Activated CD8-positive, alpha-beta T cell treated with anti-CD3 and anti-CD28 coated beads, Interleukin-2, amount 10 ng/mL, durations not matched to agents 7 days and 5 days (primary cell): ENCODE data around the gene PDLIM4. TPM values are rescaled to one million over a fixed set of nuclear protein-coding genes. Genes with fewer than 3 reads are reported as not detected.

Experiments
- ATAC-seq: fragments of 150-1000 bp; cut with Tn5 transposase; one replicate; pipeline ENCODE4 v1.10.0; 2021; ENCODE audit warnings: moderate library complexity
- CTCF ChIA-PET: fragments of 350-600 bp; sonication (Branson Sonifier 250); formaldehyde crosslinking; loops from one replicate; lab custom pipeline; 2021; ENCODE audit warnings: antibody characterized with exemption; lab: Charles Lee
- POLR2A ChIA-PET: fragments of 350-600 bp; sonication (Branson Sonifier 250); formaldehyde crosslinking; loops from one replicate; lab custom pipeline; 2021; ENCODE audit warnings: antibody characterized with exemption; lab: Charles Lee
- DNase-seq: peaks from one replicate; pipeline ENCODE4 v3.0.0-alpha.2; 2020
- H3K27ac Mint-ChIP-seq: one replicate; pipeline ENCODE4 v1.8.0; 2021; ENCODE audit warnings: mild to moderate bottlenecking, mixed read lengths
- H3K27me3 Mint-ChIP-seq: one replicate; pipeline ENCODE4 v1.8.0; 2021; ENCODE audit warnings: low read depth, mixed read lengths
- H3K36me3 Mint-ChIP-seq: one replicate; pipeline ENCODE4 v1.8.0; 2021; ENCODE audit warnings: low read depth, mixed read lengths
- H3K4me1 Mint-ChIP-seq: one replicate; pipeline ENCODE4 v1.8.0; 2021; ENCODE audit warnings: low read depth, mixed read lengths
- H3K4me3 Mint-ChIP-seq: one replicate; pipeline ENCODE4 v1.8.0; 2021; ENCODE audit warnings: mild to moderate bottlenecking, mixed read lengths
- H3K9me3 Mint-ChIP-seq: one replicate; pipeline ENCODE4 v1.8.0; 2022; ENCODE audit warnings: mixed read lengths; ENCODE audit not compliant: insufficient read depth
- total RNA-seq, 2 experiments: library from RNA; stranded (reverse); gene quantifications; one replicate each; pipeline ENCODE4 v1.2.3, GENCODE V29; 2021

The PDLIM4 gene
- total RNA-seq, 2 experiments from 2014 or later = not detected

DNA sequence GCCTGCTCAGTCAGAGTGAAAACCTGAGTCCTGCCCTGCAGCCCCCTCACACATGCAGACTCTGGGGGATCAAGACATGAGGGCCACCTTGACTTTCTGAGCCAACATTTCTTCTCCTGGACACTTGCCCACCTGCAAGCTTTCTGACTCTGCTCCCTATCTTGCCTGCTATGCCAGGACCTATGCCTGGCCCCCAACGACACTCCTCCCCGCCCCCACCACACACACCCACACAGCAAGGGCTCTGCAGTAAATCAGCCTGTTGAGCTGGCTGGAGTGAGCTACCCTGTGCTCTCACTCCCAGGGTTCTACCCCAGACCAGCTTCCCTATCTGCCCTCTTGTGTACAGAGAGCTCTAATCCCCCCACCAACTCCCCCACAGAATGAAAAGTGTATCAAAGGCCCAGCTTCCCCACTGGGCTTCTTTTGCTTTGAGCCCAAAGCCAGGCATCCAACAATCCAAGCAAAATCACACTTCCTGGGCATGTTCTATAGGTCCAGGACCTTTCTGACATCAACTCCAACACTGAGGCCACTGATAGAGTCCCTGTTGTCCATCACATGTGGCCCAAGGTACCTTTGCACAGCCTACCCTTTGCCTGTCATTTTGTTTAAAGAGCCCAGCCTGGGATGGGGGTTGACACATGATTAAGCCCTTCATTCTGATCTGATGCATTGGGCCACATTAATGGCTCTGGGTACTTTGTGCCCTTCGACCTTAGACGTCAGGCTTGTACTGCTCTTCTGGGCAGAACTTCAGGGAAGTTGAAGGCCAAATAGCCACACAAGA is 7.2 kb downstream of the PDLIM4 start:
- ATAC-seq = no peak
- CTCF ChIA-PET = interaction anchor here (2.5 kb wide), 2 partner anchors 8 to 27 kb away, joined by 10 to 14 read pairs; no protein-coding TSS in a partner anchor
- POLR2A ChIA-PET = no interaction called here
- Mint-ChIP-seq H3K27me3 (no peaks in the 10 kb centered on the region), H3K27ac (no peak overlapping the region), H3K4me3 (no peak overlapping the region), H3K9me3 (no peaks in the 10 kb centered on the region), H3K4me1 (peaks cover 9% of the 10 kb centered on the region), H3K36me3 (no peaks in the 10 kb centered on the region)
- no peak for DNase-seq

DNA sequence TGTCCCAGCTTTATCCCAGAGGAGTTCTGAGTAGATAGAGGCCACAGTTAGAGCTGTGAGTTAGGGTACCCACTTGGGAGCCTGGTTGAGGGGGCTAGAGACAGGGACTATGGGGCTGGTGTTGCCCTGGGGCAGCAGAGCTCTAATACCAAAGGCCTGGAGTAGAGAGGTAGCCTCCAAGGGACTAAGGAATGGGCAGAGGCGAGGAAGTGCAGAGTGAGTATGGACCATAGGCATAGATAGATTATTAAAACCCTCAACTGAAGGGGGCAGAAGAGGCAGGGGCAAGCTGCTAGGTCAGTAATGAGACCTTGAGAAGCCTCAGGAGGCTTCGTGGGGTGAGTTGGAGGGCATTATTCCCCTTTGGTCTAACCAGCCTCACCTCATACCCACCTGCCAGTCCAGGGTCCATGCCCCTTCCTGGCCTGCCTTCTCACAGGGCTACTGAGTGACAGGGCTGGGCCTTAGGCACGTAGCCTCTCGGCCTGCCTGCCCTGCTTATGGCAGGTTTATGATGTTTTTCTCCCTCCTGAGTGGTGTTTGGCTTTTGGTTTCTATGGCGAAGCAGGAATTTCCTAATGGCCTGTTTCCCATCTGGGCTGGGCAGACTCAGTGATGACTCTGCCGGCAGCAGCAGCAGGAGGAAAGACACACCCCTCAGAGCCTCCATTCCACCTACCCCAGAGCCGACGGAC is 8.0 kb downstream of the PDLIM4 start:
- Mint-ChIP-seq H3K27ac (no peak overlapping the region), H3K4me1 (peaks cover 4% of the 10 kb centered on the region), H3K27me3 (no peaks in the 10 kb centered on the region), H3K4me3 (no peak overlapping the region), H3K9me3 (no peaks in the 10 kb centered on the region), H3K36me3 (no peaks in the 10 kb centered on the region)
- no peak for DNase-seq
- CTCF ChIA-PET = interaction anchor here (2.5 kb wide), 1 partner anchor 28 kb away, joined by 10 read pairs; no protein-coding TSS in a partner anchor
- POLR2A ChIA-PET = no interaction called here
- no peak for ATAC-seq

- Mint-ChIP-seq H3K27me3 (no peaks in the 10 kb centered on the region), H3K4me1 (peaks cover 3% of the 10 kb centered on the region), H3K9me3 (no peaks in the 10 kb centered on the region), H3K27ac (peak overlapping the region; percentile 44), H3K36me3 (no peaks in the 10 kb centered on the region), H3K4me3 (no peak overlapping the region)
- ChIA-PET POLR2A (no interaction called here), CTCF (no interaction called here)
- no peak for ATAC-seq
- no peak for DNase-seq
Observed at GRCh38 chr5:132266031-132266835, 8.7 kb downstream of the PDLIM4 start.

DNA sequence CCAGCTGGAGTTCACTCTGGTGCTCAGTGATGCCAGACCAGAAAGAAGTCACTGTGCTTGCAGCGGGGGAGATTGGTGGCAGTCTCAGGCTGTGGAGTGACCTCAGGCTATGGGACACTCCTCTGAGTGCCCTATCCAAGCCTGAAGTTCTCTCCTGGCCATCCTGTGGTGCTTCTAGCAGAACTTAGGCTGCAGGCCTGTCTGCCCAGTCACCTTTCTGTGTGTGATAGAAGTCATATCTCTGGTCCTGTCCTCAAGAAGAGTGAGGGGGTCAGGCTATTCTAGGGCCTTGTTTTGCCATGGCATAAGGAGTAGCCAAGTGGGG is 9.3 kb downstream of the PDLIM4 start:
- no peak for DNase-seq

DNA sequence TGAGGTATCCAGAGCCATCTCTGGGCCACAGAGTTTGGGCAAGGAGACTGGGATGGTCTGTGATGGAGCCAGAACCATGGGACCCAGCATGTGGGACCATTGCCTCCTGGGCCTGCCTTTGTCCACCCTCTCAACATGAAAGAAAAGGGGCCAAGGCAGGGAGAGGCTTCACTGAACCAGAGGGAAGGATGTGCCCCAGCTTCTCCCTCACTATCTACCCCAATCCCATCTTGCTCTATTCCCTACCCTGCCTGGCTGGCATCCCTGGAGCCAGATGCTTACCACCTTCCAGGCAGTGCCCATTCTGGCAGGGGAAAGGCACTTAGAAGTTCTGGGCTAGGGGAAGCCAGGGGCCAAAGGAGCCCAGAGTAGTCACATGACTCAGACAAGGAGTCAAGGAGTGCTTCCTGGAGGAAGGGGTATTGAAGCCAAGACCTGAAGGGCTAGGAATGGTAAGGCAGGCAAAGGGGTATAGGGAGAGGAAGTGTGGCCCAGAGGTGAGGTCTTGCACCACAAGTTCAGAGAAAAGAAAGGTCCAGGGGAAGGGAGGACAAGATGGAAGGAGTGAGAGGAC is 9.8 kb downstream of the PDLIM4 start:
- CTCF ChIA-PET = no interaction called here
- ATAC-seq (no peak), DNase-seq (no peak)
- H3K4me3 Mint-ChIP-seq = no peak overlapping the region
- peak overlapping the region; percentile 55 for H3K27ac Mint-ChIP-seq
- H3K27me3 Mint-ChIP-seq = no peaks in the 10 kb centered on the region
- H3K36me3 Mint-ChIP-seq = no peaks in the 10 kb centered on the region
- no peaks in the 10 kb centered on the region for H3K9me3 Mint-ChIP-seq
- POLR2A ChIA-PET = no interaction called here
- peaks cover 6% of the 10 kb centered on the region for H3K4me1 Mint-ChIP-seq

More for the DNA sequence above, 9.3 kb downstream of the PDLIM4 start:
- ChIA-PET POLR2A (no interaction called here), CTCF (no interaction called here)
- Mint-ChIP-seq H3K4me1 (peaks cover 6% of the 10 kb centered on the region), H3K27ac (peak overlapping the region; percentile 44), H3K27me3 (no peaks in the 10 kb centered on the region), H3K4me3 (no peak overlapping the region), H3K36me3 (no peaks in the 10 kb centered on the region), H3K9me3 (no peaks in the 10 kb centered on the region)
- ATAC-seq = no peak

GRCh38 chr5:132267931-132268768 is 10.7 kb downstream of the PDLIM4 start:
- peak overlapping the region; percentile 55 for H3K27ac Mint-ChIP-seq
- CTCF ChIA-PET = no interaction called here
- no peaks in the 10 kb centered on the region for H3K36me3 Mint-ChIP-seq
- POLR2A ChIA-PET = no interaction called here
- no peak overlapping the region for H3K4me3 Mint-ChIP-seq
- H3K27me3 Mint-ChIP-seq = peaks cover 4% of the 10 kb centered on the region
- peaks cover 11% of the 10 kb centered on the region for H3K4me1 Mint-ChIP-seq
- no peaks in the 10 kb centered on the region for H3K9me3 Mint-ChIP-seq
- DNase-seq (no peak), ATAC-seq (no peak)

DNA sequence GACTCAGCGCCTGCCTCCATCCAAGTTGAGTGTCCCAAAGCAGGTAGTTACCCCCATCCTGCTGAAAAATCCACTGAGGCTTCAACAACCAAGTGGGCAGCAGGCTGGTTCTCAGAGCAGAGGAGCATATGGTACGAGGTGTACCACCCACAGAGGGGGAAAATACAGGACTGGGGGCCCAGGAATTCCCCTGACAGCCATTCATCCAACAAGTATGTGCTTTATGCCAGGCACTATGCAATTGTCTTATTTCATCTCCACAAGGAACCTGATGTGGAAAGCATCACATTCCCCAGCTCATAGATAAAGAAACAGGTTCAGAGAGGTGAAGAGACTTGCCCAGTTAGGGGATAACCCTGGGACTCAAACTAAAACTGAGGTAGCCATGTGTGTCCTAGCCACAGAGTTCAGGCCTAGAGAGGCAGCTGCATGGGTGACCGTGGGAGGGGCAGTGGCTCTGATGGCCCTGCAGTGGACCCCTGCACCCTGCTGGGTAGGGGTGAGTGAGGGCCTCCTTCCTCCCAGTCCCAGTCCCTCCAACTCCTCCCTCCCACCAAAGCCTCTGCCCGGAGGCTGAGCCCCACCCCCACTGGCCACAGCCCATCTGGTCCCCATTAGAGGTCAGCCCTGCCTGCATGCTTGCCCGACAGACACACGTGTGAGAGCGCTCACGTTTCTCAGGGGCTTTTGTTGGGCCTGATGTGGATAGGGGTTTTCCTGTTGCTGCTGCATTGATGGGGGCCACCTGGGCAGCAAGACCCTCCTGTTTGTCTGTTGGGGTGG is 11.5 kb downstream of the PDLIM4 start:
- CTCF ChIA-PET = interaction anchor here (1.8 kb wide), 1 partner anchor 31 kb away, joined by 6 read pairs; no protein-coding TSS in a partner anchor
- Mint-ChIP-seq H3K27me3 (peaks cover 5% of the 10 kb centered on the region), H3K4me1 (peaks cover 11% of the 10 kb centered on the region), H3K27ac (no peak overlapping the region), H3K9me3 (no peaks in the 10 kb centered on the region), H3K4me3 (no peak overlapping the region), H3K36me3 (no peaks in the 10 kb centered on the region)
- POLR2A ChIA-PET = no interaction called here
- DNase-seq = no peak
- no peak for ATAC-seq

DNA sequence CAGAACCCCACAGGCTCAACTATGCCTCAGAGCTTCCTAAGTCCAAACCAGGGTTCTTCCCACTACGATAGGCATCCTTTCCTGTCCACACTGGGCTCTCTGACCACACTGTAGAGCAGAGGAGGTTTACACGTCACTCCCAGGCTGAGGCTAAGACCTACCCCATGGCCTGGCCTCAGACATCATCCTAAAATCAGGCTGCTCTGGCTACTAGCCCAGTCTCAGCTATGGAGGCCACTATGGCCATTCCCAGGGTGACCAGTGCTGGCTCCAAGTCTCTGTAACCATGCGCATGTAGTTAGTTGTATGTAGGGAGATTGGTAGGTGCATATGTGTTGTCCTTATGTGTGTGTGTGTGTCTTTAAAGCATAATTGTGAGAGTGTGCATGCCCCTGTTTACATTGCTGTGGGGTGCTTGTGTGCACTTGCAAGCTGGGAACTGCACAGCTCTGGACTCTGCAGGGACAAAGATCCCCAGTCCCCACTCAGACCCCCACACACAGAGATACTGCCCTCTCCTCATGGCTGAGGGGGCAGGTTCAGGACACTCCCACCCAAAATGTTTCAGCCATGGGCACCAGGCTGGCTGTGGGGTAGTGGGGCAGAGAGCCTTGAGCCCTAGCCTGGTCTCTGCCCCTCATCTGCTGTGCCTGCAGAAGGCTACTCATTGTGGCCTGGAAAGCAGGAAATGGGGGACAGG is 12.3 kb downstream of the PDLIM4 start:
- ATAC-seq (no peak), DNase-seq (no peak)
- H3K36me3 Mint-ChIP-seq = no peaks in the 10 kb centered on the region
- peaks cover 11% of the 10 kb centered on the region for H3K4me1 Mint-ChIP-seq
- H3K4me3 Mint-ChIP-seq = no peak overlapping the region
- POLR2A ChIA-PET = no interaction called here
- H3K27ac Mint-ChIP-seq = no peak overlapping the region
- peaks cover 6% of the 10 kb centered on the region for H3K27me3 Mint-ChIP-seq
- no peaks in the 10 kb centered on the region for H3K9me3 Mint-ChIP-seq
- CTCF ChIA-PET = interaction anchor here (1.8 kb wide), 1 partner anchor 32 kb away, joined by 6 read pairs; no protein-coding TSS in a partner anchor

- peaks cover 9% of the 10 kb centered on the region for H3K27me3 Mint-ChIP-seq
- no peak for DNase-seq
- H3K9me3 Mint-ChIP-seq = no peaks in the 10 kb centered on the region
- H3K4me1 Mint-ChIP-seq = peaks cover 11% of the 10 kb centered on the region
- ChIA-PET CTCF (interaction anchor here (1.8 kb wide), 1 partner anchor 32 kb away, joined by 6 read pairs; no protein-coding TSS in a partner anchor), POLR2A (no interaction called here)
- H3K36me3 Mint-ChIP-seq = no peaks in the 10 kb centered on the region
- no peak for ATAC-seq
- no peak overlapping the region for H3K27ac Mint-ChIP-seq
- no peak overlapping the region for H3K4me3 Mint-ChIP-seq
Observed at GRCh38 chr5:132270335-132270665, 12.8 kb downstream of the PDLIM4 start.

DNA sequence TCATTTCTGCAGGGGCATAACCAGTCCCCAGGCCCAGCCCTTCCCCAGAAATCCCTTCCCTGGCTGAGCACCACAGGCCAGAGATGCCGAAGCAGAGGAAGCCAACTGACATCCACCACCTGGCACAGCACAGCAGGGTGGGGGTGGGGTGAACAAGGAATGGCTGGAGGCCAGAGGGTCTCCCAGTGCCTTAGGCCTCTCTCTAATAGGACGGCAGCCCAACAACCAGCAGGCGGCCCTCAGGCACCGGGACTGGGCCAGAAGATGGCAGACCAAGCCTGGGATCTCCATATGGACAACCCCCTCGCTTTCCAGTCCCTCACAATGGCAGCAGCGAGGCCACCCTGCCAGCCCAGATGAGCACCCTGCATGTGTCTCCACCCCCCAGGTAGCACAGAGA is 13.2 kb downstream of the PDLIM4 start:
- peaks cover 10% of the 10 kb centered on the region for H3K27me3 Mint-ChIP-seq
- DNase-seq (no peak), ATAC-seq (no peak)
- peaks cover 11% of the 10 kb centered on the region for H3K4me1 Mint-ChIP-seq
- H3K27ac Mint-ChIP-seq = no peak overlapping the region
- no peaks in the 10 kb centered on the region for H3K36me3 Mint-ChIP-seq
- POLR2A ChIA-PET = no interaction called here
- no peak overlapping the region for H3K4me3 Mint-ChIP-seq
- no peaks in the 10 kb centered on the region for H3K9me3 Mint-ChIP-seq
- CTCF ChIA-PET = interaction anchor here (1.8 kb wide), 1 partner anchor 32 kb away, joined by 6 read pairs; no protein-coding TSS in a partner anchor
